Measurements from ENCODE around the gene PRXL2B. TPM values are rescaled to one million over a fixed set of nuclear protein-coding genes. Genes with fewer than 3 reads are reported as not detected.

The PRXL2B gene
- total and polyA plus RNA-seq, 3 experiments from 2014 or later, result 23.2 to 45.5 (median 41.3) TPM

DNA sequence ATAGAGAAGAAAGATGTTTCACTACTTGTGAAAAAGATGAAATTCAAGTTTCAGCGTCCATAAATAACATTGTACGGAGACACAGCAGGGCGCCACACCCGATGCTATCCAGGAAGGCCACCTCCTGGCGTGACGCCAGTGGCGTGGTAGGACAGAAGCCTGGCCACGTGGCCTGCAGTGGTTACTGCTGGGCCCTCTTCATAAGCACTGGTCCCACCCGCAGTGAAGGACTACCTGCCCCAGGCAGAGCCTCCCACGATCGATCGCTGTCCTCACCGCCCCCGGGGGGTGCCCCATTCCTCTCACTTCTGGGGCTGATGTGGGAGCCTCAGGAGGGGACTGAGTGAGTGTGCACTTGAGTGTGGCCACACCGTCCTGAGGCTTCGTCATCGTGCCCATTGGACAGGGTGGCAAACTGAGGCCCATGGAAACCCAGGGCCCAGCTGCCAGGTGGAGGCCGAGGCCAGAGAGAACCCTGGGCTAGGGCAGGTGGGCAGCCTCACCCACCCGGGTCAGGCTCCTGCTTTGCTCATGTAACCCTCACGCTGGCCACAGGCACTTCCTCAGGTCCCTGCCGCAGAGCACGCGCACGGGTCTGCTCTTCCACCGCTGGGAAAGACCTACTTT lies 44.8 kb upstream of the PRXL2B start:
- Mint-ChIP-seq H3K27ac (no peak overlapping the region), H3K9me3 (no peaks in the 10 kb centered on the region), H3K4me1 (peaks cover 0 to 29% (median 4%) of the 10 kb centered on the region in 3 donors), H3K27me3 (no peaks in the 10 kb centered on the region), H3K36me3 (peaks cover 0 to 2% (median 0%) of the 10 kb centered on the region in 3 donors), H3K4me3 (no peak overlapping the region)
- Histone ChIP-seq H3K4me3 (ENCODE audit: low read length) (no peak overlapping the region), H3K9me3 (ENCODE audit: low read length) (no peaks in the 10 kb centered on the region), H3K27me3 (ENCODE audit: insufficient read depth, low read length, poor library complexity, severe bottlenecking) (no peaks in the 10 kb centered on the region), H3K36me3 (ENCODE audit: insufficient read depth, low read length) (no peaks in the 10 kb centered on the region), H3K27ac (ENCODE audit: low read depth, low read length) (peak overlapping the region; percentile 16), H3K4me1 (ENCODE audit: insufficient read depth, low read length) (peaks cover 35% of the 10 kb centered on the region)
- POLR2A ChIA-PET, result interaction anchor here (0.7 to 2.1 kb wide), 2 partner anchors 18 to 391 kb away, joined by 4 to 7 read pairs; no protein-coding TSS in a partner anchor
- CTCF ChIA-PET, result interaction anchor here (1.6 to 10.9 kb wide), 2 partner anchors 15 to 127 kb away, joined by 5 to 134 read pairs; partner anchors contain the start of genes HES5 and PANK4
- no peak for DNase-seq

- H3K9me3 Mint-ChIP-seq, result no peaks in the 10 kb centered on the region
- DNase-seq, result no peak
- CTCF ChIA-PET, result interaction anchor here (1.6 to 10.9 kb wide), 2 partner anchors 16 to 127 kb away, joined by 5 to 134 read pairs; partner anchors contain the start of genes HES5 and PANK4
- H3K27ac ChIP-seq (ENCODE audit: low read depth, low read length), result peak overlapping the region; percentile 16
- H3K4me3 ChIP-seq (ENCODE audit: low read length), result no peak overlapping the region
- H3K4me1 ChIP-seq (ENCODE audit: insufficient read depth, low read length), result peaks cover 35% of the 10 kb centered on the region
- POLR2A ChIA-PET, result no interaction called here
- peak overlapping the region in 2 of 8 donors; percentile 52 to 57 for H3K27ac Mint-ChIP-seq
- peaks cover 0 to 2% (median 0%) of the 10 kb centered on the region in 3 donors for H3K36me3 Mint-ChIP-seq
- H3K27me3 ChIP-seq (ENCODE audit: insufficient read depth, low read length, poor library complexity, severe bottlenecking), result no peaks in the 10 kb centered on the region
- no peaks in the 10 kb centered on the region for H3K27me3 Mint-ChIP-seq
- no peaks in the 10 kb centered on the region for H3K36me3 ChIP-seq (ENCODE audit: insufficient read depth, low read length)
- no peaks in the 10 kb centered on the region for H3K9me3 ChIP-seq (ENCODE audit: low read length)
- H3K4me1 Mint-ChIP-seq, result peaks cover 0 to 33% (median 5%) of the 10 kb centered on the region in 3 donors
- H3K4me3 Mint-ChIP-seq, result no peak overlapping the region
Measured at GRCh38 chr1:2542246-2542915, 44.2 kb upstream of the PRXL2B start.

- peaks cover 8 to 41% (median 11%) of the 10 kb centered on the region in 3 donors for H3K4me1 Mint-ChIP-seq
- Histone ChIP-seq H3K27ac (ENCODE audit: low read depth, low read length) (peak overlapping the region; percentile 70), H3K4me1 (ENCODE audit: insufficient read depth, low read length) (peaks cover 46% of the 10 kb centered on the region), H3K36me3 (ENCODE audit: insufficient read depth, low read length) (no peaks in the 10 kb centered on the region), H3K9me3 (ENCODE audit: low read length) (no peaks in the 10 kb centered on the region), H3K4me3 (ENCODE audit: low read length) (no peak overlapping the region), H3K27me3 (ENCODE audit: insufficient read depth, low read length, poor library complexity, severe bottlenecking) (no peaks in the 10 kb centered on the region)
- no peaks in the 10 kb centered on the region for H3K27me3 Mint-ChIP-seq
- no peak overlapping the region for H3K4me3 Mint-ChIP-seq
- peaks cover 0 to 2% (median 0%) of the 10 kb centered on the region in 3 donors for H3K36me3 Mint-ChIP-seq
- H3K9me3 Mint-ChIP-seq, result no peaks in the 10 kb centered on the region
- POLR2A ChIA-PET, result interaction anchor here (1.3 to 1.5 kb wide), 2 partner anchors 17 to 19 kb away, joined by 3 to 6 read pairs; partner anchors contain the start of gene PANK4
- CTCF ChIA-PET, result interaction anchor here (10.9 kb wide), 1 partner anchor 17 kb away, joined by 134 read pairs; the partner anchor contains the start of genes HES5 and PANK4
- peak; percentile 29 to 73 (median 44) for DNase-seq
- H3K27ac Mint-ChIP-seq, result no peak overlapping the region
Measured at GRCh38 chr1:2543543-2544092, 43.0 kb upstream of the PRXL2B start.

DNA sequence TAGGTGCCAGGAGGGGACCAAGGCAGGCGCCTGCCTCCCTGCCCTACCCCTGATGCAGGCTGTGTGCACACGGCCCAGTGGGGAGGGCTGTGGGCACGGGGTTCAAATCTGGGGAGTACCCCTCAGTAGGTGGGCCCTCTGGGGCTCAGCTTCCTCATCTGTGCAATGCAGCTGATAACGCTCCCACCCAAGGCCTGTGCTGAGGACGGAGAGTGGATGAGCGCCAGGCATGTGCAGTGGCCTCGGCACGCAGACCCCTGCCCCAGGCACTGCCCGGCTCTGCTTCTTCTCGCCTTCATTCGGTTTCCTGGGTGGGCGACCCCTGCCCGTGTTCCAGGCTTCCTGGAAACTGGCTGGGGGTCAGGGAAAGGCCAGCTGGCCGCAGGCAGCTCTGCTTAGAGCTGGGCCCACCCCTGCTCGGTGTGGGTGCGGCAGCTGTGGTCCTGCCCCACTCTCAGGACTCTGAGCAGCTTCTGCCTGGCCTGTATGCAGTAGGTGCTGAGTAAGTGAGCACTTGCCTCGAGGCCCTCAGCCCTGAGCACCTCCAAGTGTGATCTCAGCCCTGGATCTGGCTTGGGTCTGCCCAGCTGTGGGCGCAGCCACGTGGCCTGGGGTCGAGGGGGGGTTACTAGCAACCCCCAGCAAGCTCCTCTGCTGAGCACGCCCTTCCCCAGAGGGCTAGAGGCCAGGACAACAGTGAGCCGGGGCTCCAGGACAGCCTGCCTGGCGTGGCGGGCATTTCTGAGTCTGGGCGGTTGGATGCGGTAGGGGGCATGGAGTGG lies 42.3 kb upstream of the PRXL2B start:
- DNase-seq, result no peak

DNA sequence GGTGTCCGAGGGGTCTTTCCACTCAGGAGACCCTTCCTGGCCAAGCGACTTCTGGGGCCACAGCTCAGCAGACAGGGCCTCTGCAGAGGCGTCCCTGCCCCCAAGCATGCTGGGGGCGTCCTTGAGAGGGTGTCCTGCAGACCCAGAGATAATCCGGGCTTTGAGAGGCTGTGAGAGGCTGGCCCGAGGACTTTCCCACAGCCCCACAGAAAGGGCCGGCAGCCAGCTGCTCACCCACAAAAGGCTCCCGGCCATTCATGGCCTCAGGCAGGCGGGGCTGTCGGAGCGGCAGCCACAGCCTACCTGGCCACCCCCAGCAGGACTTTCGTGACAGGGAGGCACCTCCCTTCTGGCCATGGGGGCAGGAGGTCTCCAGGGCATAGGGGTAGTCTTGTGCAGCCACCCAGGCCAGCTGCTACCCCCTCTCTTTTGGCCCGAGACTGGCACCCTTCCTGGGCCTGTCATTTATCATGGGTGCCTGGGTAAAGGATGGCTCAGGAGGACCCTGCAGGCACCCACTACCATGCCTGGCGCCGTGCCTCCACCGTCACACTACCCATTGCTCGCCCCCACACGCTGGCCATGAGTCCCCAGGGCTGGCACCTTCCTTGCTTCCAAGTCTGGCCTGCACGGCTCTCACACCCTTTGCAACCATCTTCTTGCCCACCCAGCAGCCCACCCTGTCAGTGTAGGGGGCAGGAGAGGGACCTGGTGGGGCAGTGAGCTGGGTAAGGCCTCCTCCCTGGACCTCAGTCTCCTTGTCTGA lies 41.5 kb upstream of the PRXL2B start:
- Histone ChIP-seq H3K36me3 (ENCODE audit: insufficient read depth, low read length) (no peaks in the 10 kb centered on the region), H3K9me3 (ENCODE audit: low read length) (no peaks in the 10 kb centered on the region), H3K4me1 (ENCODE audit: insufficient read depth, low read length) (peaks cover 55% of the 10 kb centered on the region), H3K27ac (ENCODE audit: low read depth, low read length) (peak overlapping the region; percentile 70), H3K27me3 (ENCODE audit: insufficient read depth, low read length, poor library complexity, severe bottlenecking) (no peaks in the 10 kb centered on the region), H3K4me3 (ENCODE audit: low read length) (no peak overlapping the region)
- DNase-seq, result no peak
- ChIA-PET CTCF (interaction anchor here (1.2 to 10.9 kb wide), 5 partner anchors 11 to 350 kb away, joined by 6 to 134 read pairs (median 19); partner anchors contain the start of genes FAAP20, HES5, PANK4 and PRXL2B), POLR2A (interaction anchor here (1.2 to 4.6 kb wide), 7 partner anchors 11 to 130 kb away, joined by 3 to 87 read pairs (median 7); partner anchors contain the start of genes PANK4, PRXL2B and TNFRSF14)
- Mint-ChIP-seq H3K9me3 (no peaks in the 10 kb centered on the region), H3K4me1 (peaks cover 13 to 53% (median 17%) of the 10 kb centered on the region in 3 donors), H3K27me3 (no peaks in the 10 kb centered on the region), H3K36me3 (peaks cover 0 to 2% (median 0%) of the 10 kb centered on the region in 3 donors), H3K4me3 (peak overlapping the region in 3 of 7 donors; percentile 10 to 45 (median 36)), H3K27ac (peak overlapping the region; percentile 12 to 97 (median 60))

More for the DNA sequence above, 42.3 kb upstream of the PRXL2B start:
- Mint-ChIP-seq H3K4me3 (peak overlapping the region in 1 of 7 donors; percentile 36), H3K27me3 (no peaks in the 10 kb centered on the region), H3K36me3 (peaks cover 0 to 2% (median 0%) of the 10 kb centered on the region in 3 donors), H3K4me1 (peaks cover 13 to 48% (median 15%) of the 10 kb centered on the region in 3 donors), H3K9me3 (no peaks in the 10 kb centered on the region), H3K27ac (peak overlapping the region in 5 of 8 donors; percentile 12 to 97 (median 27))
- POLR2A ChIA-PET, result interaction anchor here (1.3 to 1.8 kb wide), 3 partner anchors 13 to 20 kb away, joined by 3 to 6 read pairs (median 4); partner anchors contain the start of gene PANK4
- H3K36me3 ChIP-seq (ENCODE audit: insufficient read depth, low read length), result no peaks in the 10 kb centered on the region
- H3K4me3 ChIP-seq (ENCODE audit: low read length), result no peak overlapping the region
- CTCF ChIA-PET, result interaction anchor here (10.9 kb wide), 1 partner anchor 18 kb away, joined by 134 read pairs; the partner anchor contains the start of genes HES5 and PANK4
- H3K27ac ChIP-seq (ENCODE audit: low read depth, low read length), result peak overlapping the region; percentile 70
- H3K9me3 ChIP-seq (ENCODE audit: low read length), result no peaks in the 10 kb centered on the region
- peaks cover 52% of the 10 kb centered on the region for H3K4me1 ChIP-seq (ENCODE audit: insufficient read depth, low read length)
- H3K27me3 ChIP-seq (ENCODE audit: insufficient read depth, low read length, poor library complexity, severe bottlenecking), result no peaks in the 10 kb centered on the region

- ChIA-PET CTCF (interaction anchor here (0.8 to 10.9 kb wide), 7 partner anchors 10 to 351 kb away, joined by 3 to 134 read pairs (median 19); partner anchors contain the start of genes FAAP20, HES5, PANK4 and PEX10), POLR2A (interaction anchor here (0.8 to 4.6 kb wide), 10 partner anchors 10 to 133 kb away, joined by 3 to 87 read pairs (median 8); partner anchors contain the start of genes PANK4, PEX10, PRXL2B and TNFRSF14)
- no peaks in the 10 kb centered on the region for H3K9me3 ChIP-seq (ENCODE audit: low read length)
- peaks cover 52% of the 10 kb centered on the region for H3K4me1 ChIP-seq (ENCODE audit: insufficient read depth, low read length)
- no peaks in the 10 kb centered on the region for H3K27me3 ChIP-seq (ENCODE audit: insufficient read depth, low read length, poor library complexity, severe bottlenecking)
- peak overlapping the region; percentile 92 for H3K27ac ChIP-seq (ENCODE audit: low read depth, low read length)
- Mint-ChIP-seq H3K27ac (peak overlapping the region; percentile 50 to 100 (median 96)), H3K4me1 (peaks cover 13 to 53% (median 19%) of the 10 kb centered on the region in 3 donors), H3K27me3 (no peaks in the 10 kb centered on the region), H3K4me3 (peak overlapping the region; percentile 91 to 98 (median 94)), H3K9me3 (no peaks in the 10 kb centered on the region), H3K36me3 (peaks cover 0 to 2% (median 0%) of the 10 kb centered on the region in 3 donors)
- no peaks in the 10 kb centered on the region for H3K36me3 ChIP-seq (ENCODE audit: insufficient read depth, low read length)
- DNase-seq, result peak; percentile 86 to 92 (median 88)
- H3K4me3 ChIP-seq (ENCODE audit: low read length), result peak overlapping the region; percentile 96
Measured at GRCh38 chr1:2545754-2546514, 40.6 kb upstream of the PRXL2B start.
